OCI-LY7 (cell line): ENCODE measurements around the gene LGALS1.

ENCODE experiments used
- EZH2phosphoT487 ChIP-seq: fragments of 200-600 bp; sonication (generic); IDR thresholded peaks from 2 replicates; pipeline ENCODE4 v1.6.1; 2018; ENCODE audit warnings: low read depth, borderline replicate concordance, mild to moderate bottlenecking, mixed run types, antibody characterized with exemption, low read length, moderate library complexity, mixed read lengths
- TF ChIP-seq, protein P1 (sequence below): fragments of 200-600 bp; sonication (generic); conservative IDR thresholded peaks from 2 replicates; pipeline ENCODE4 v1.5.1; 2014; ENCODE audit warnings: mild to moderate bottlenecking, antibody characterized with exemption, low read length, moderate library complexity, mixed read lengths

DNA sequence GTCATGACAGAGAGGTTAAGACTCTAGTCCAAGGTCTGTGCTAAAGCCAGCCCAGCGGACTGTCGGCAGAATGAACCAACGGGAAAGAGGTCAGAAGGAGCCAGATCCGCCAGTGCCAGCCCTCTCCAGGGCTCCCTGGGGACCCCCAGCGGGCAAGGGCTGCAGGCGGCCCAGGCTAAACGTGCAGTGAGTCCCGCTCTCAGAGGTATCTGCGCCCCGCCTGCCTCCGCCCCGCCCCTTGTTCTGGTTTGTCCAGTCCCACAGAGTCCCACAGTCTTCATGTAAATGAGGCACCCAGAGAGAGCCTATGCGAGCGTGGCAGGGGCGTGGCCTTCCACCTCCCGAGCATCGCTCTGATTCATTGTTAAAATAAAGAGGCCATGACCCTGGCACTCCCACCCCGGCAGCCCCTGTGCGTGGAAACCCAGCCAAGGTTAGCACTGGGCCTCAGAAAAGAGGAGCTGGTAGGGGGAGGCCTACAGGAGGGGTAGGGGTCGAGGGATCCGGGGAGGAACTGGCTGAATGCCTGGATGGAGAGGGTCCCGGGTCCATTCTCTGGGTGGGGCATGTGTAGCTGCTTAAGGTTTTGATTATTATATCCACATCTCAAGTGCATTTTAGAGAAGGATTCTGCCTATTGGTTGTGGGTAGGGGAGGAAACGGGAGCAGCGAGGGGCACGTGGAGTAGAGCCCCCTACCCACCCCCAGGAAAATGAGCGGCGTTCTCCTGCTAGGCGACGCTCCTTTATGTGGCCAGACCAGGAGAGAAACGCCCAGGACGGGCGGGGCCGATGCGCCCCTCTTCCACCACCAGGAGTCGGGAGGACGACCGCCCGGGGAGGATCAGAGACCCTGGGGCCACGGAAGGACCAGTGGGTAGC lies 21.5 kb downstream of the LGALS1 start, which contains the start of gene TRIOBP:
- TF ChIP-seq EZH2phosphoT487 = no peak
- TF ChIP-seq, protein P1, sequence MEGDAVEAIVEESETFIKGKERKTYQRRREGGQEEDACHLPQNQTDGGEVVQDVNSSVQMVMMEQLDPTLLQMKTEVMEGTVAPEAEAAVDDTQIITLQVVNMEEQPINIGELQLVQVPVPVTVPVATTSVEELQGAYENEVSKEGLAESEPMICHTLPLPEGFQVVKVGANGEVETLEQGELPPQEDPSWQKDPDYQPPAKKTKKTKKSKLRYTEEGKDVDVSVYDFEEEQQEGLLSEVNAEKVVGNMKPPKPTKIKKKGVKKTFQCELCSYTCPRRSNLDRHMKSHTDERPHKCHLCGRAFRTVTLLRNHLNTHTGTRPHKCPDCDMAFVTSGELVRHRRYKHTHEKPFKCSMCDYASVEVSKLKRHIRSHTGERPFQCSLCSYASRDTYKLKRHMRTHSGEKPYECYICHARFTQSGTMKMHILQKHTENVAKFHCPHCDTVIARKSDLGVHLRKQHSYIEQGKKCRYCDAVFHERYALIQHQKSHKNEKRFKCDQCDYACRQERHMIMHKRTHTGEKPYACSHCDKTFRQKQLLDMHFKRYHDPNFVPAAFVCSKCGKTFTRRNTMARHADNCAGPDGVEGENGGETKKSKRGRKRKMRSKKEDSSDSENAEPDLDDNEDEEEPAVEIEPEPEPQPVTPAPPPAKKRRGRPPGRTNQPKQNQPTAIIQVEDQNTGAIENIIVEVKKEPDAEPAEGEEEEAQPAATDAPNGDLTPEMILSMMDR = peak; percentile 66
